HG02642 (cell line): ENCODE measurements around the gene DNAJC12.
A peak's percentile ranks its signal among the peaks of the same experiment; 100 is the strongest.
"Not testable (repeated sequence)": the region's sequence is repeated elsewhere in the genome, so short reads cannot be mapped to it uniquely, and the experiment has no call there.

Experiments used
- ATAC-seq: cut with Tn5 transposase; IDR thresholded peaks from one replicate; pipeline ENCODE4 v1.9.1; 2021; ENCODE audit warnings: mild to moderate bottlenecking; ENCODE audit not compliant: unreplicated experiment, poor library complexity

DNAJC12 gene

GRCh38 chr10:67841737-67842136 lies 3.7 kb upstream of the DNAJC12 start:
- ATAC-seq = no peak

DNA sequence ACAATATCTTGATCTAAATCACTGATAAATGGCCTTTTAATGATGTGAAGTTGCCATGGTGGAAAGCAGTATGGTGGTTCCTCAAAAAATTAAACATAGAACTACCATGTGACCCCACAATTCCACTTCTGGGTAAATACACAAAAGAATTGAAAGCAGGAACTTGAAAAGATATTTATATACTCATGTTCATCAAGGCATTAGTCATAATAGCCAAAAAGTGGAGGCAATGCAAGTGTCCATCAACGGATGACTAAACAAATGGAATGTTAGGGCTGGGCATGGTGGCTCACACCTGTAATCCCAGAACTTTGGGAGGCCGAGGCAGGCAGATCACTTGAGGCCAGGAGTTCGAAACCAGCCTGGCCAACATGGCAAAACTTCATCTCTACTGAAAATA lies 2.0 kb upstream of the DNAJC12 start:
- ATAC-seq = no peak

DNA sequence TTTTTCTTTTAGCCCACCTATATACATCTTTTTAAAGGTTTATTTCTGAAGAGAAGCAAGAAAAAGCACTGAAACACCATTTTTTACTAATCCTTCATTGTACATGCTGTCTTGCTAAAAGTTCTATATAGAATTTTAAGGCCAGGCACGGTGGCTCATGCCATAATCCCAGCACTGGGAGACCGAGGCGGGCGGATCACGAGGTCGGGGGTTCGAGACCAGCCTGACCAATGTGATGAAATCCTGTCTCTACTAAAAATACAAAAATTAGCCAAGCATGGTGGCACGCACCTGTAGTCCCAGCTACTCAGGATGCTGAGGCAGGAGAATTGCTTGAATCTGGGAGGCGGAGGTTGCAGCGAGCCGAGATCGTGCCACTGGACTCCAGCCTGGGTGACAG lies 1.5 kb upstream of the DNAJC12 start:
- ATAC-seq = not testable (repeated sequence)

DNA sequence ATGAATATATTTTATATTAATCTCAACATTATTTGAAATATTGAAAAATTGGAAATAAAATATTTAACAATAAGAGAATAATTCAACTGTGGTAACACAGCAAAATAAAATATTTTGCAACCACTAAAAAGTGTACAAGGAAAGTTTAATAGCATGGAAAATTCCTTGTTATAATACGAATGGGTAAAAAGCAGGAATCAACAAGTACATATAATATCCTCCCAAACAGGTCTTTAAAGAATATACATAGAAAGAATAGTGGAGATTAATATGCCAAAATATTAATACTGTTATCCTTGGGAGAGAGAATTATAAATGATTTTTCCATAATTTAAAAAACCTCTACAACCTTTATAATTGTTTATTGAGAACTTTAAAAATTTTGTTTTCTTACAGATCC lies 1.0 kb downstream of the DNAJC12 start:
- no peak for ATAC-seq

- no peak for ATAC-seq
These were observed 1.5 kb downstream of the DNAJC12 start for GRCh38 chr10:67836488-67836887.

DNA sequence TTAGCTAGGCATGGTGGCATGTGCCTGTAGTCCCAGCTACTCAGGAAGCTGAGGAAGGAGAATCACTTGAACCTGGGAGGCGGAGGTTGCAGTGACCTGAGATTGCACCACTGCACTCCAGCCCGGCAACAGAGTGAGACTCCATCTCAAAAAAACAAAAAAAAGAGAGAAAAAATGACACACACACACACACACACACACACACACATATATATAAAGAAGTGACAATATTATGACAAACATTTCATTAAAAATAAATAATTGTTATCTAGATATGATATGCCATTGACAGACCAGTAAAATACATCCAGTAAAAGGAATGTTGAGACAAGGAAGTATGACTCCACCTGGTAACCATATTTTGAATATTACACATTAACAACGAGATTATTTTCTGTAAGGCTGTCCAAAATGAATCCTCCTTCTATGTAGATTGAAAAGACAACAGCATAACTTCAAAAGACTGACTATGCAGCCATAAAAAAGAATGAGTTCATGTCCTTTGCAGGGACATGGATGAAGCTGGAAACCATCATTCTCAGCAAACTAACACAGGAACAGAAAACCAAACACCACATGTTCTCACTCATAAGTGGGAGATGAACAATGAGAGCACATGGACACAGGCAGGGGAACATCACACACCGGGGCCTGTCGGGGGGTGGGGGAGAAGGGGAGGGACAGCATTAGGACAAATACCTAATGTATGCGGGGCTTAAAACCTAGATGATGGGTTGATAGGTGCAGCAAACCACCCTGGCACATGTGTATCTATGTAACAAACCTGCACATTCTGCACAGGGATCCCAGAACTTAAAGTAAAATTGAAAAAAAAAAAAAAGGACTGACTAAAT lies 2.2 kb downstream of the DNAJC12 start:
- ATAC-seq = not testable (repeated sequence)

DNA sequence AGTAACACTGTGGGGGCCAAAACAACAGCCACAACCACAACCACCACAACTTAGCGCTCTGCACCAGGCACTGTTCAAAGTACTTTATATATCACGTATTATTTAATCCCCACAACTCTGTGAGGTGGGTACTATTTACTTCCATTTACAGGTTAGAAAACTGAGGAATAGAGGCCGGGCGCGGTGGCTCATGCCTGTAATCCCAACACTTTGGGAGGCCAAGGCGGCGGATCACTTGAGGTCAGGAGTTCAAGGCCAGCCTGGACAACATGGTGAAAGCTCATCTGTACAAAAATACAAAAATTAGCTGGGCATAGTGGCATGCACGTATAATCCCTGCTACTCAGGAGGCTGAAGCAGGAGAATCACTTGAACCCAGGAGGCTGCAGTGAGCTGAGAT lies 3.6 kb downstream of the DNAJC12 start:
- ATAC-seq = no peak

- ATAC-seq = no peak
These were observed 10.2 kb downstream of the DNAJC12 start for GRCh38 chr10:67827811-67828210.

DNA sequence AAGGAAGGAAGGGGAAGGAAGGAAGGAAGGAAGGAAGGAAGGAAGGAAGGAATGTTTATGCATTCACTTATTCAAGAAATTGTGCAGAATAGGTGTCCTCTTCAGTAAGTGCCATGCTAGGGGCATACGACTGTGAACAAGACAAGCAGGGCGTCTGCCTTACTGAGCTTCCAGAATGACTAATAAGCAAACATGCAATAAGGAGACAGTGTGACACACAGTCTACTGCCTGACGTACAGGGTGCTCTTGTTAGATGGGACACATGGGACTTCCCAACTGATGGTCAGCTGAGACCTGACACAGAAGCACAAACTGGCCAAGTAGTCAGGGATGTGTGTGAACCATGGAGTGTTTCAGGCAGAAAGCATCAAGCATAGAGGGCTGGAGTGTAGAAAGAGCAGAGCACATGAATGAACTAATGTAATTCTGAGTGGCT lies 18.2 kb downstream of the DNAJC12 start:
- no peak for ATAC-seq

DNA sequence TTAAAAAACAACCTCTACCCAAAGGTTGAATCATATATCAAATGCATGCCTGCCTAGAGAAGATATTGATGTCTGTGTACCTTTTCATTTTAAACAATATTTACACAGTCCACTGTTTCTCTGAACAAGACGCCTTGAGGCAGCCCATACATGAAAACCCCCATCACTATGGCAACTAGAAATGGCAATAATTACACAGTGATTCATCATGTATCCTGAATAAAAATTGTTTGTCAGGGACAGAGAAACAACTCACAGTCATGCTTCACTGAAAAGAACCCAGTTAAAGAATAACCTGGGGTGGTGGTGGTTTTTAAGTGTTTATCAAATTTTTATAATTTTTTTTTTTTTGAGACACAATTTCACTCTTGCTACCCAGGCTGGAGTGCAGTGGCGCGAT lies 19.7 kb downstream of the DNAJC12 start:
- ATAC-seq = no peak

DNA sequence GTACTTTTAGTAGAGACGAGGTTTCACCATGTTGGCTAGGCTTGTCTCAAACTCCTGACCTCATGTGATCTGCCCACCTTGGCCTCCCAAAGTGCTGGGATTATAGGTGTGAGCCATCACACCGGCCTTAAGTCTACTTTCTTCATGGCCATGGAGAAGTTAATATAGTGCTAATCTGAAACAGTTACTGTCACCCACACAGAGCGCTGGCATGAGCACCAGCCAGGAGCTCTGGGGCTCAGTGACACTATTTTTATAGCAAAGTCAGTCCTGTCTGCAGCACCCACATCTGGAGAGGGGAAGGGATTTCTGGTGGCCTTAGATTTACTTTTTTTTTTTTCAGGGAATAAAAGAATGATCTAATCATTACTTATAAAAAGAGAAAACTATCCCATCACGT lies 21.3 kb downstream of the DNAJC12 start:
- no peak for ATAC-seq

DNA sequence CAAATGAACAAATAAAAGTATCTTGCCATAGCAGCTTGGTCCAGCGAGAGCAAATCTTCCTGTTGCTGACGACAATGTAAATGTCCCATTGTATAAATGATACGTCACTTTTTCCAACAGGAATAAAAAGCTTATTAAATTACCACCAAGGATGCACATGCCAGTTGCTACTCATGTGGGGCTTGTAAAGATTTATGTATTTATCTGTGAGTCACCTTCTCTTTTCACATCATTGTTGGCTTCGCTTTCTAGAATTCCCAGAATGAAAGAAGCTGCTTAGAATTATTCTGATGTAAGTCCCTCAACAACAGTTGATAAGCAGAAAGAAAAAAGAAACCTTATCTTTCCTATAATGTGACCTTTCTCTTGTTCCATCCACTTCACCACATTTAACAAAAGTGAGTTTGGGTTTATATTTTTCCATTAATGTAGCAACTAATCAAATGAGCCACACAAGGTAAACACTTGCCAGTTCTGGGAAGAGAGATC lies 22.4 kb downstream of the DNAJC12 start:
- no peak for ATAC-seq

GRCh38 chr10:67812007-67812406 lies 26.0 kb downstream of the DNAJC12 start:
- no peak for ATAC-seq

GRCh38 chr10:67809107-67809506 lies 28.9 kb downstream of the DNAJC12 start:
- no peak for ATAC-seq

GRCh38 chr10:67808704-67809103 lies 29.3 kb downstream of the DNAJC12 start:
- ATAC-seq = no peak

GRCh38 chr10:67807855-67808456 lies 30.0 kb downstream of the DNAJC12 start:
- no peak for ATAC-seq

GRCh38 chr10:67804395-67804678 lies 33.7 kb downstream of the DNAJC12 start:
- no peak for ATAC-seq

DNA sequence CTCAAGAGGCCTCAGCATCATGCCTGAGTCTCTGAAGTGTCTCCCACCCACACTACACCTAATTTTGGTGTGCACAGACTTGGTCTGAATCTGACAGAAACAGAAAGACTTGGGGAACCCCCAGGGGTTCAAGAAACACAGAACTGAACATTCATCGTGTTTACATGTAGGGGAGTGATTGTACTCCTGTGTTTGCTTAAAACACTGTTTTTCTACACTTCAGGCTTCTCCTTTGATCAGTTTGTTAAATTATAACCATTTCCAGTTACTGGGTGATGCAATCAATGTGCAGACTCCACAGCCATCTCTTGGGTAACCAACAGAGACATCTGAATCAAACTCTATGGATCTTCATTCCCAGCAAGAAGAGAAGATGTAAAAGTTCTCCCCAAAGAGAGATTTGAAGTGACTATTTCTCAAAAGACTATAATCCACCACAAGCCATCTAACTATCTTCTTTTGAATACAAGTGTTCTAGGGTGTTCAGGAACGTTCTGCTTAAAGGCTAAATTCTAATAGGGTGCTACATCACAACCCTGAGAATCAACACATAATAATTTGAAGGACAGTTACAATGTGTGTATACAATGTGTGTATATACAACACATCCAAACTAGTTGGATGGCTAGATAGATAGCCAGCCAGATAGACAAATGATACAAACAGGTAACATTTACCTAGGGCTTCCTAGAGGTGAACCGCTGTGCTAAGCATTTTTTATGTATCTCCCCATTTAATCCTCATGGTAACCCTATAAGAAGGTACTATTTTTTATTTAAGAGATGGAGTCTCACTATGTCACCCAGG lies 34.2 kb downstream of the DNAJC12 start:
- ATAC-seq = peak; percentile 86

DNA sequence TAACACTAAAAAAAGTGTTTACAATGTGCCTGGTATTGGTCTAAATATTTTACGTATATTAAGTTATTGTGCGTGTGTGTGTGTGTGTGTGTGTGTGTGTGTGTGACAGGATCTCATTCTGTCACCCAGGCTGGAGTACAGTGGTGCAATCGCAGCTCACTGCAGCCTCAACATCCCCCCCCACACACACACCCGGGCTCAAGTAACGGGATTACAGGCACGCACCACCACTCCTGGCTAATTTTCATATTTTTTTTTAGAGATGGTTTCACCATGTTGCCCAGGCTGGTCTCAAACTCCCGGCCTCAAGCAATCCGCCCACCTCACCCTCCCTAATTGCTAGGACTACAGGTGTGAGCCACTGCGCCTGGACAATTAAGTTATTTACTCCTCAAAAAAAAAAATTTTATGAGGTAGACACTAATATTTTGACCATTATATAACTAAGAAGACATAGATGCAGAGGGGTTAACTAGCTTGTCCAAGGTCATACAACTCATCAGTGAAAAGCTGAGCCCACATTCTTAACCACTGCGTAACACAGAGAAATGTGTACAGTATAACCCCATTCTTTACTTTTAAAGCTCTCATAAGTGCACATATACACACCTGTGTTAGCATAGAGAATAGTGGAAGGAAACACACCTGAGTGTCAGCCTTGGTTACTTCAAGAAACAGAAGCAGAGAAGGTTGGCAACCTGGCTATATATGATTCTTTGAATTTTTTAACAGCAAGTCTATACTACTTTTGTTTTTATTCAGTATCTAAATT lies 35.0 kb downstream of the DNAJC12 start:
- peak; percentile 18 for ATAC-seq

DNA sequence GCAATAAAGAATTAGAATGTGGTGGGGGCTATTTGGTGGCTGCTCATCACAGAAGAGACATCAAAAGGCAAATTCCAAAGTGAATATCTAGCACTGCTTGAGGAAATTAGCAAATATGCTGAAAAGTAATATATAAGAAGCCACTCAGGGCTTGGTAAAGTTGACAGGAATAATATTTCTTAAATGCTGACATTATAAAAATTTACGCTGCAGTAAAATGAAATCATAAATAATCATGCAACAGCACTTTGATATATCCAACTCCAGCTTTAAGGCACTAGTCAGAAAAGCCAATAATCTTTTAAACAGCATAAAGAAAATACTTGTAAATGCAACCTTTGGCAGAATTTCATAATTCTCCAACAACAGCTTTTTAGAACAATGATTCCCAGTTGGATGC lies 36.9 kb downstream of the DNAJC12 start:
- no peak for ATAC-seq
